GM21526 (cell line): ENCODE results near the gene ZNF865.

Experiments
- ATAC-seq: cut with Tn5 transposase; IDR thresholded peaks from one replicate; pipeline ENCODE4 v1.9.1; 2021; ENCODE audit warnings: moderate library complexity; ENCODE audit not compliant: unreplicated experiment, low FRiP score

ZNF865 gene

GRCh38 chr19:55586976-55587668 lies 18.3 kb upstream of the ZNF865 start:
- peak; percentile 88 for ATAC-seq

GRCh38 chr19:55588738-55589137 lies 16.7 kb upstream of the ZNF865 start:
- no peak for ATAC-seq

GRCh38 chr19:55590109-55590508 lies 15.3 kb upstream of the ZNF865 start:
- ATAC-seq = no peak

- ATAC-seq = no peak
Measured at GRCh38 chr19:55590617-55591016, 14.8 kb upstream of the ZNF865 start.

- ATAC-seq = no peak
Measured at GRCh38 chr19:55591555-55591954, 13.9 kb upstream of the ZNF865 start.

- ATAC-seq = no peak
Measured at GRCh38 chr19:55592391-55593090, 12.9 kb upstream of the ZNF865 start.

GRCh38 chr19:55593096-55593772 lies 12.2 kb upstream of the ZNF865 start:
- no peak for ATAC-seq

GRCh38 chr19:55594996-55595545 lies 10.4 kb upstream of the ZNF865 start:
- ATAC-seq = no peak

- ATAC-seq = no peak
Measured at GRCh38 chr19:55596304-55596703, 9.1 kb upstream of the ZNF865 start.

GRCh38 chr19:55597501-55597921 lies 7.9 kb upstream of the ZNF865 start:
- no peak for ATAC-seq

- ATAC-seq = no peak
Measured at GRCh38 chr19:55598034-55598433, 7.4 kb upstream of the ZNF865 start.

GRCh38 chr19:55598719-55599467 lies 6.6 kb upstream of the ZNF865 start:
- peak; percentile 40 for ATAC-seq

GRCh38 chr19:55599468-55599841 lies 6.0 kb upstream of the ZNF865 start, which contains the start of gene FIZ1:
Gene FIZ1 (minus strand): TSS chr19:55599517. CDS start chr19:55597865, 1,652 bp downstream.
- ATAC-seq = peak; percentile 49

- ATAC-seq = peak; percentile 30
Measured at GRCh38 chr19:55599842-55600661, 5.4 kb upstream of the ZNF865 start, which contains the start of gene ZNF524. Gene ZNF524 (plus strand): TSS chr19:55600288. CDS start chr19:55602113, 1,825 bp downstream.

GRCh38 chr19:55600662-55601028 lies 4.8 kb upstream of the ZNF865 start:
- no peak for ATAC-seq

GRCh38 chr19:55601084-55601483 lies 4.4 kb upstream of the ZNF865 start:
- no peak for ATAC-seq

GRCh38 chr19:55602104-55603001 lies 3.1 kb upstream of the ZNF865 start:
- no peak for ATAC-seq

GRCh38 chr19:55603115-55603514 lies 2.3 kb upstream of the ZNF865 start:
- ATAC-seq = no peak
